ENCODE measurements around the gene CDH23. TPM values are rescaled to one million over a fixed set of nuclear protein-coding genes. Genes with fewer than 3 reads are reported as not detected.

CDH23 gene
- polyA plus RNA-seq, 2 of the 4 experiments (the other 2 are of a cell fraction), result 1.1 to 2.3 TPM

GRCh38 chr10:71667387-71667752 lies 270.6 kb downstream of the CDH23 start:
- peaks cover 10% of the 10 kb centered on the region for H3K4me1 ChIP-seq
- DNase-seq (ENCODE audit: low read depth in 1 of 2, low spot score in 1 of 2), result no peak
- H3K4me2 ChIP-seq, result no peak overlapping the region
- H3K27ac ChIP-seq, result no peak overlapping the region
- no peak overlapping the region for H3K4me3 ChIP-seq
- TF ChIP-seq PHF8 (IDR thresholded peaks at IDR 0.05; ENCODE audit: borderline replicate concordance, low read depth), result no peak
- no peak for TF ChIP-seq ESRRA (IDR thresholded peaks at IDR 0.05; ENCODE audit: borderline replicate concordance, low read length)
- no peak for TF ChIP-seq POLR2A (IDR thresholded peaks at IDR 0.05; ENCODE audit: low read length)
- TF ChIP-seq NFE2L2 (conservative IDR thresholded peaks at IDR 0.05; ENCODE audit: low read length), result no peak
- no peak for TF ChIP-seq CHD4 (IDR thresholded peaks at IDR 0.05; ENCODE audit: borderline replicate concordance)
- TF ChIP-seq RARB (CRISPR knock-in tag; IDR thresholded peaks at IDR 0.05), result no peak
- TF ChIP-seq KDM1A (IDR thresholded peaks at IDR 0.05; ENCODE audit: low read depth), result no peak
- no peak for TF ChIP-seq JUNB (IDR thresholded peaks at IDR 0.05)
- WGBS (ENCODE audit: missing lambda C conversion rate), result 36% methylated on average over 5 of the region's 5 CpGs
- CTCF ChIA-PET, result interaction anchor here (1.1 kb wide), 1 partner anchor 42 kb away, joined by 3 read pairs; no protein-coding TSS in a partner anchor
- no peak for FAIRE-seq
- no peak for ATAC-seq
- POLR2A ChIA-PET, result no interaction called here
- H3K9me3 ChIP-seq, result no peaks in the 10 kb centered on the region

DNA sequence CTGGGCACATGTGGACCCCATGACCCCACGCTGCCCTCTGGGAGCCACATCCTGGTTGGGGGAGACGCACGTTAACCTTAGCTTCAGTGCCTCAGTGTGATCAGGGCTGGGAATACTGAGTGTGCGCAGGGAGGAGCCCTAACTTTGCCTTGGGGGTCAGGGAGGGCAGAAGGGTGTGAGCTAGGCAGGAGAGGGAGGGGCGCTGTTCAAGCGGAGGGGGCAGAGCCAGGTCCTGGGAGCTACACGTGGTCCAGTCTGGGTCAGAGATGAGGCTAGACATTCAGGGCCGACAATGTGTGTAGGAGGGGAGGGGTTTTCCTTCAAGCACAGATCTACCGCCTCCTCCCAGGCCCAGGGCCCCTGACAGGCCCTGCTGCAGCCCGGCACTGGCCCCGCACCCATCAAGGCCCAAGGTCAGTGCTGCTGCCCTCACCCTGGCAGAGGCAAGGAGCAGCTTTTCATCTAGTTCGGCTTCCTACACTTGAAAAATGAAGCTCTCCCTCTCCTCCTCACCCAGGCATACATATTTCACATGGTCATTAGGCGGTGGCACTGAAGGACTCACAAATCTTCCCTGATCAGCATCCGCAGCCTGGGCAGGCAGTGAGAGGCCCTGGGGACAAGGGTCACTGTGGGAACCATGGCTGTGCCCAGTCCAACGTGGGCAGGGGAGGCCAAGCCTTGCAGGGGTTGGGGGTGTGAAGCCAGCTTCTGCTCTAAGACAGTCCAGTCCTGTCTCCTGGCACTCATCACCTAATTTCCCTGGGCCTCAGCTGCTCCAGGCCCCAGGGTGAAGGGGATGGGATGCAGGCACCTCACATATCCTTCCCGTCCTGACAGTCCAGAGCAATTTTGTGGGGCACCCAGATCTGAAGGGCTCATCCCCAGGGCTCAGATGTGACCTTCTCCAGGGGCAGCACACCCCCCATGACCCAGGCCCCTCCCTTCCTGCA lies 275.6 kb downstream of the CDH23 start:
- Histone ChIP-seq H3K4me1 (no peaks in the 10 kb centered on the region), H3K4me3 (no peak overlapping the region), H3K9me3 (no peaks in the 10 kb centered on the region), H3K27ac (no peak overlapping the region), H3K4me2 (no peak overlapping the region)
- no peak for DNase-seq (ENCODE audit: low read depth in 1 of 2, low spot score in 1 of 2)
- peak; percentile 22 to 29; a peak in 3 of 6 replicates for ATAC-seq
- CTCF ChIA-PET, result interaction anchor here (0.6 to 1.8 kb wide), 4 partner anchors 26 to 896 kb away, joined by 3 to 5 read pairs (median 4); no protein-coding TSS in a partner anchor
- POLR2A ChIA-PET, result no interaction called here
- FAIRE-seq, result no peak
- TF ChIP-seq KDM5A (IDR thresholded peaks at IDR 0.05) (no peak), HOXB5 (CRISPR knock-in tag; IDR thresholded peaks at IDR 0.05) (no peak)
- 71% methylated on average over 16 of the region's 16 CpGs for WGBS (ENCODE audit: missing lambda C conversion rate)

GRCh38 chr10:71675295-71675970 lies 278.7 kb downstream of the CDH23 start:
- Histone ChIP-seq H3K9me3 (no peaks in the 10 kb centered on the region), H3K4me2 (no peak overlapping the region), H3K4me3 (no peak overlapping the region), H3K4me1 (no peaks in the 10 kb centered on the region), H3K27ac (no peak overlapping the region)
- no peak for FAIRE-seq
- DNase-seq (ENCODE audit: low read depth in 1 of 2, low spot score in 1 of 2), result no peak
- TF ChIP-seq HDAC2 (IDR thresholded peaks at IDR 0.05) (no peak), CEBPB (IDR thresholded peaks at IDR 0.05) (no peak)
- WGBS (ENCODE audit: missing lambda C conversion rate), result 80% methylated on average over 6 of the region's 6 CpGs
- no peak for ATAC-seq
- POLR2A ChIA-PET, result no interaction called here
- CTCF ChIA-PET, result interaction anchor here (1.0 to 1.5 kb wide), 2 partner anchors 17 to 105 kb away, joined by 3 to 4 read pairs; no protein-coding TSS in a partner anchor

DNA sequence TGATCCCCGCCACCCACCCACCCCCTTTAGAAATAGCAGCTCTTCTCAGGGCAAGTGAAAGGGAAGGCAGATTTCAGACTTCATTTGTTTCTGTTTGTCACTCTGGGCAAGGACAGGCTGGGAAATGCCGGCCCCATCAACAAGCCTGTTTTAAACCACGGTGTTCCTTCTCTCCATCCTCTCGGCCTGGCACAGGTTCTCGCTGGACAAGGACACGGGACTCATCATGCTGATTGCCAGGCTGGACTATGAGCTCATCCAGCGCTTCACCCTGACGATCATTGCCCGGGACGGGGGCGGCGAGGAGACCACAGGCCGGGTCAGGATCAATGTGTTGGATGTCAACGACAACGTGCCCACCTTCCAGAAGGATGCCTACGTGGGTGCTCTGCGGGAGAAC lies 280.5 kb downstream of the CDH23 start:
- no peak overlapping the region for H3K27ac ChIP-seq
- 58% methylated on average over 8 of the region's 17 CpGs for WGBS (ENCODE audit: missing lambda C conversion rate)
- no peaks in the 10 kb centered on the region for H3K4me1 ChIP-seq
- no peak for FAIRE-seq
- H3K4me3 ChIP-seq, result no peak overlapping the region
- POLR2A ChIA-PET, result no interaction called here
- DNase-seq (ENCODE audit: low read depth in 1 of 2, low spot score in 1 of 2), result no peak
- no peak overlapping the region for H3K4me2 ChIP-seq
- CTCF ChIA-PET, result interaction anchor here (0.6 to 4.7 kb wide), 3 partner anchors 18 to 34 kb away, joined by 3 to 29 read pairs (median 4); no protein-coding TSS in a partner anchor
- H3K9me3 ChIP-seq, result no peaks in the 10 kb centered on the region
- TF ChIP-seq, protein P1, sequence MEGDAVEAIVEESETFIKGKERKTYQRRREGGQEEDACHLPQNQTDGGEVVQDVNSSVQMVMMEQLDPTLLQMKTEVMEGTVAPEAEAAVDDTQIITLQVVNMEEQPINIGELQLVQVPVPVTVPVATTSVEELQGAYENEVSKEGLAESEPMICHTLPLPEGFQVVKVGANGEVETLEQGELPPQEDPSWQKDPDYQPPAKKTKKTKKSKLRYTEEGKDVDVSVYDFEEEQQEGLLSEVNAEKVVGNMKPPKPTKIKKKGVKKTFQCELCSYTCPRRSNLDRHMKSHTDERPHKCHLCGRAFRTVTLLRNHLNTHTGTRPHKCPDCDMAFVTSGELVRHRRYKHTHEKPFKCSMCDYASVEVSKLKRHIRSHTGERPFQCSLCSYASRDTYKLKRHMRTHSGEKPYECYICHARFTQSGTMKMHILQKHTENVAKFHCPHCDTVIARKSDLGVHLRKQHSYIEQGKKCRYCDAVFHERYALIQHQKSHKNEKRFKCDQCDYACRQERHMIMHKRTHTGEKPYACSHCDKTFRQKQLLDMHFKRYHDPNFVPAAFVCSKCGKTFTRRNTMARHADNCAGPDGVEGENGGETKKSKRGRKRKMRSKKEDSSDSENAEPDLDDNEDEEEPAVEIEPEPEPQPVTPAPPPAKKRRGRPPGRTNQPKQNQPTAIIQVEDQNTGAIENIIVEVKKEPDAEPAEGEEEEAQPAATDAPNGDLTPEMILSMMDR (IDR thresholded peaks at IDR 0.05), result no peak
- no peak for TF ChIP-seq PBX3 (IDR thresholded peaks at IDR 0.05)
- TF ChIP-seq RNF2 (IDR thresholded peaks at IDR 0.05; ENCODE audit: borderline replicate concordance, low read depth), result no peak
- no peak for TF ChIP-seq BCL3 (IDR thresholded peaks at IDR 0.05)
- TF ChIP-seq EHF (CRISPR knock-in tag; IDR thresholded peaks at IDR 0.05), result no peak
- no peak for TF ChIP-seq E2F6 (IDR thresholded peaks at IDR 0.05; ENCODE audit: borderline replicate concordance, low read depth)
- TF ChIP-seq PHF8 (IDR thresholded peaks at IDR 0.05; ENCODE audit: borderline replicate concordance, low read depth), result no peak
- TF ChIP-seq KDM1A (IDR thresholded peaks at IDR 0.05; ENCODE audit: low read depth), result no peak
- no peak for TF ChIP-seq ZNF302 (CRISPR knock-in tag; IDR thresholded peaks at IDR 0.05)
- no peak for TF ChIP-seq CBX2 (IDR thresholded peaks at IDR 0.05; ENCODE audit: borderline replicate concordance, low read depth)
- no peak for TF ChIP-seq SMC3 (IDR thresholded peaks at IDR 0.05)
- TF ChIP-seq POLR2A (IDR thresholded peaks at IDR 0.05; ENCODE audit: low read length), result no peak
- no peak for TF ChIP-seq RFX5 (IDR thresholded peaks at IDR 0.05)
- ATAC-seq, result no peak

Data from A549 (cell line).